ENCODE data around the gene CCDC92B.

DNA sequence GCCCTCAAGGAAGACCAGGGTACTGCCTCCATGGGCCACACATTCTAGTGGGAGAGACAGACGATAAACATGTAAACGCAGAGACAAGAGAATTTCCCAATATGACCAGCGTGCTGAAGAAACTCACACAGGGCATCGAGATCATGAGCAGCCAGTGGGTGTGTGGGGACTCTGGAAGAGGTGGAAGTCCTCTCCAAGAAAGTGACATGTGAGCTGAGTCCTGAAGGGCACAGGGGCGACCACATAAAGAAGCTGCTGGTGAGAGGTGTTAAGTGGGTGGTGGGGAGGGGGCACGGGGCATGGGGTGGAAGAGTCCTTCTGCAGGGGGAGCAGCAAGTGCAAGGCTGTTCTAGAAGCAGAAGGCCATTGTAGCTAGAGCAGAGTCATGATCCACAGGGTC is 25.8 kb upstream of the CCDC92B start:
- no peak for TF ChIP-seq POLR2A (IDR thresholded peaks at IDR 0.05)
- TF ChIP-seq, protein P1, sequence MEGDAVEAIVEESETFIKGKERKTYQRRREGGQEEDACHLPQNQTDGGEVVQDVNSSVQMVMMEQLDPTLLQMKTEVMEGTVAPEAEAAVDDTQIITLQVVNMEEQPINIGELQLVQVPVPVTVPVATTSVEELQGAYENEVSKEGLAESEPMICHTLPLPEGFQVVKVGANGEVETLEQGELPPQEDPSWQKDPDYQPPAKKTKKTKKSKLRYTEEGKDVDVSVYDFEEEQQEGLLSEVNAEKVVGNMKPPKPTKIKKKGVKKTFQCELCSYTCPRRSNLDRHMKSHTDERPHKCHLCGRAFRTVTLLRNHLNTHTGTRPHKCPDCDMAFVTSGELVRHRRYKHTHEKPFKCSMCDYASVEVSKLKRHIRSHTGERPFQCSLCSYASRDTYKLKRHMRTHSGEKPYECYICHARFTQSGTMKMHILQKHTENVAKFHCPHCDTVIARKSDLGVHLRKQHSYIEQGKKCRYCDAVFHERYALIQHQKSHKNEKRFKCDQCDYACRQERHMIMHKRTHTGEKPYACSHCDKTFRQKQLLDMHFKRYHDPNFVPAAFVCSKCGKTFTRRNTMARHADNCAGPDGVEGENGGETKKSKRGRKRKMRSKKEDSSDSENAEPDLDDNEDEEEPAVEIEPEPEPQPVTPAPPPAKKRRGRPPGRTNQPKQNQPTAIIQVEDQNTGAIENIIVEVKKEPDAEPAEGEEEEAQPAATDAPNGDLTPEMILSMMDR (IDR thresholded peaks at IDR 0.05), result no peak

All from tibial nerve (tissue), 3 donors.